Calu3 (cell line): ENCODE data around the gene NFKBIB. TPM values are rescaled to one million over a fixed set of nuclear protein-coding genes. Genes with fewer than 3 reads are reported as not detected.

Experiments used
- BruUV-seq: library from RNA; stranded (reverse); fragments of 400-500 nt; replicated peaks from 2 replicates; lab custom pipeline; 2021; lab: Mats Ljungman, UMichigan
- CTCF ChIA-PET: fragments of 300-600 bp; sonication (Branson Sonifier 250); formaldehyde crosslinking; loops from one replicate; lab custom pipeline; 2022; ENCODE audit warnings: antibody characterized with exemption; lab: Charles Lee
- DNase-seq: peaks from one replicate; pipeline ENCODE4 v3.0.0; 2022
- H3K27ac Mint-ChIP-seq: one replicate; pipeline ENCODE4 v1.8.0; 2022; ENCODE audit warnings: mixed read lengths; ENCODE audit not compliant: unreplicated experiment
- H3K27me3 Mint-ChIP-seq: one replicate; pipeline ENCODE4 v1.8.0; 2022; ENCODE audit warnings: mixed read lengths; ENCODE audit not compliant: unreplicated experiment
- H3K36me3 Mint-ChIP-seq: one replicate; pipeline ENCODE4 v1.8.0; 2022; ENCODE audit warnings: mild to moderate bottlenecking, moderate library complexity, mixed read lengths; ENCODE audit not compliant: insufficient read depth, unreplicated experiment
- H3K4me1 Mint-ChIP-seq: one replicate; pipeline ENCODE4 v1.8.0; 2022; ENCODE audit warnings: mild to moderate bottlenecking, low read depth, mixed read lengths; ENCODE audit not compliant: unreplicated experiment
- H3K4me3 Mint-ChIP-seq: one replicate; pipeline ENCODE4 v1.8.0; 2022; ENCODE audit warnings: mild to moderate bottlenecking, low read depth, moderate library complexity, mixed read lengths; ENCODE audit not compliant: unreplicated experiment
- H3K9me3 Mint-ChIP-seq: one replicate; pipeline ENCODE4 v1.8.0; 2022; ENCODE audit warnings: low read depth, mixed read lengths; ENCODE audit not compliant: unreplicated experiment
- intact Hi-C: fragments of 100-400 bp; cut with micrococcal nuclease; formaldehyde crosslinking; loops from one replicate; pipeline ENCODE4 v1.10.0; 2022; ENCODE audit not compliant: unreplicated experiment
- total RNA-seq: library from RNA; stranded (reverse); gene quantifications from 2 replicates; pipeline ENCODE4 v1.2.3, GENCODE V29; 2022
- TF ChIP-seq, protein P1 (sequence below): fragments of 200-600 bp; IDR thresholded peaks from one replicate; pipeline ENCODE4 v1.8.0; 2022; ENCODE audit warnings: antibody characterized with exemption; ENCODE audit not compliant: unreplicated experiment

Gene NFKBIB
- total RNA-seq, 1 experiment from 2014 or later, result 62.6 TPM

DNA sequence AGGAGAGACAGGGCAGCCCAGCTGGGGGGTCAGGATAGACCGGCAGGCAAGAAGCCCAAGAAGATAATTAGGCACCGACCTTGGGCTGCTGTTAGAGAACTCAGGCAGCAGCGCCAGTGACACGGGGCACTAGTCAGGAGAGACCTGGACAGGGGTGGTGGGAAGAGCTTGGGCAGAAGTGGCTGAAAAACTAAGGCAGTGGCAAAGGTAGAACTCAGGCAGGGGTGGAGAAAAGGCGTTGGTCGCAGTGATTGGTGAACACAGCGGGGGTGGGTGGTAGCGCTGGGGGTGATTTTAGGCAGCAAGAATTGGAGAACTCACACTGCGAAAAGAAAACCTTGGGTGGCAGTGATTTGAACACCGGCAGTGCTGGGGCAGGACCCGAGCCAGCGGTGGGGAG, 7.9 kb downstream of the NFKBIB start:
- intact Hi-C loops, result no loop called here
- H3K36me3 Mint-ChIP-seq, result peaks cover 50% of the 10 kb centered on the region
- no peak for DNase-seq
- no peaks in the 10 kb centered on the region for H3K27me3 Mint-ChIP-seq
- no TSS peak for BruUV-seq
- peaks cover 9% of the 10 kb centered on the region for H3K9me3 Mint-ChIP-seq
- CTCF ChIA-PET, result interaction anchor here (0.7 kb wide), 1 partner anchor 379 kb away, joined by 7 read pairs; no protein-coding TSS in a partner anchor
- H3K27ac Mint-ChIP-seq, result peak overlapping the region; percentile 7
- TF ChIP-seq, protein P1, sequence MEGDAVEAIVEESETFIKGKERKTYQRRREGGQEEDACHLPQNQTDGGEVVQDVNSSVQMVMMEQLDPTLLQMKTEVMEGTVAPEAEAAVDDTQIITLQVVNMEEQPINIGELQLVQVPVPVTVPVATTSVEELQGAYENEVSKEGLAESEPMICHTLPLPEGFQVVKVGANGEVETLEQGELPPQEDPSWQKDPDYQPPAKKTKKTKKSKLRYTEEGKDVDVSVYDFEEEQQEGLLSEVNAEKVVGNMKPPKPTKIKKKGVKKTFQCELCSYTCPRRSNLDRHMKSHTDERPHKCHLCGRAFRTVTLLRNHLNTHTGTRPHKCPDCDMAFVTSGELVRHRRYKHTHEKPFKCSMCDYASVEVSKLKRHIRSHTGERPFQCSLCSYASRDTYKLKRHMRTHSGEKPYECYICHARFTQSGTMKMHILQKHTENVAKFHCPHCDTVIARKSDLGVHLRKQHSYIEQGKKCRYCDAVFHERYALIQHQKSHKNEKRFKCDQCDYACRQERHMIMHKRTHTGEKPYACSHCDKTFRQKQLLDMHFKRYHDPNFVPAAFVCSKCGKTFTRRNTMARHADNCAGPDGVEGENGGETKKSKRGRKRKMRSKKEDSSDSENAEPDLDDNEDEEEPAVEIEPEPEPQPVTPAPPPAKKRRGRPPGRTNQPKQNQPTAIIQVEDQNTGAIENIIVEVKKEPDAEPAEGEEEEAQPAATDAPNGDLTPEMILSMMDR, result no peak
- H3K4me1 Mint-ChIP-seq, result peaks cover 7% of the 10 kb centered on the region
- no peak overlapping the region for H3K4me3 Mint-ChIP-seq

DNA sequence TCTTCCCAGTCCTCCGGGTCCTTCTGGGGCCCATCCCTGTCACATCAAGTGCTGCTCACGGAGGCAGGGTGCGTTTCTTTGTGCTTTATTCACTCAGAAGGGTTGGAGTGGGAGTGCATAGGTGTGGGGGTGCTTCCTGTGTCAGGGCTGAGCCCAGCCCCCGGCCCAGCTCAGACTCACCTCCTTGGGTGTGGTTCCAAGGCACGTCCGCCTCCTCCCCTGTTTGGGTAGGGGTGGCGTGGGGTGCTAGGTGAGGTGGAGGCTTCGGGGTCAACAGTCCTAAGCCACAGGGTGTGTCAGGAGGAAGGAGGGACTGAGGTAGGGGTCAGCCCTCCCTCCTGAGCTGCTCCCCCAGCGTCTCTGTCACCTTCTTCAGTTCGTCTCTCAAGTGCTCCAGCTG, 9.1 kb downstream of the NFKBIB start:
- Mint-ChIP-seq H3K4me1 (peaks cover 7% of the 10 kb centered on the region), H3K36me3 (peaks cover 54% of the 10 kb centered on the region), H3K9me3 (peaks cover 9% of the 10 kb centered on the region), H3K4me3 (no peak overlapping the region), H3K27ac (no peak overlapping the region), H3K27me3 (no peaks in the 10 kb centered on the region)
- TF ChIP-seq, protein P1, result no peak
- CTCF ChIA-PET, result interaction anchor here (0.6 kb wide), 1 partner anchor 9 kb away, joined by 4 read pairs; the partner anchor contains the start of genes NFKBIB and SIRT2
- no peak for DNase-seq
- no TSS peak for BruUV-seq
- intact Hi-C loops, result no loop called here

DNA sequence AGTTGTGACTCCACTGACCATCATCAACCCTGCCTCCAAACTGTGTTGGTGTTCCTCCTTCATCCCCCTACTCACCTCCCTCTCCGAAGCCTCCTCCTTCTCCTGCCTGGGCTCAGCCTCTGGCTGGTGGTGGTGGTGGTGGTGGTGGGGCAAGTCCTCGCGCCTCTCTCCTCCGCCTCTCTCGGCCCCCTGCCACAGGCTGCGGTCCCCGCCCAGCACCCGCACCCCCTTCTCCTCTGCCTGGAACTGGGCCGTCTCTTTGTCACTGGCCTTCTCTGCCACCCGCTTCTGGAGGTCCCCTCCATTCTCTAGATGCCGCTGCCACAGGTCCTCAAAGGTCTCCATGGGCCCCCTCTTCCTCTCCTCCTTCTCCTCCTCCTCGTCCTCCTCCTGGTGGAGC, 10.7 kb downstream of the NFKBIB start:
- BruUV-seq, result no TSS peak
- peaks cover 47% of the 10 kb centered on the region for H3K36me3 Mint-ChIP-seq
- CTCF ChIA-PET, result no interaction called here
- H3K9me3 Mint-ChIP-seq, result peaks cover 6% of the 10 kb centered on the region
- TF ChIP-seq, protein P1, result no peak
- intact Hi-C loops, result no loop called here
- no peaks in the 10 kb centered on the region for H3K27me3 Mint-ChIP-seq
- DNase-seq, result no peak
- no peak overlapping the region for H3K4me3 Mint-ChIP-seq
- no peaks in the 10 kb centered on the region for H3K4me1 Mint-ChIP-seq
- no peak overlapping the region for H3K27ac Mint-ChIP-seq

DNA sequence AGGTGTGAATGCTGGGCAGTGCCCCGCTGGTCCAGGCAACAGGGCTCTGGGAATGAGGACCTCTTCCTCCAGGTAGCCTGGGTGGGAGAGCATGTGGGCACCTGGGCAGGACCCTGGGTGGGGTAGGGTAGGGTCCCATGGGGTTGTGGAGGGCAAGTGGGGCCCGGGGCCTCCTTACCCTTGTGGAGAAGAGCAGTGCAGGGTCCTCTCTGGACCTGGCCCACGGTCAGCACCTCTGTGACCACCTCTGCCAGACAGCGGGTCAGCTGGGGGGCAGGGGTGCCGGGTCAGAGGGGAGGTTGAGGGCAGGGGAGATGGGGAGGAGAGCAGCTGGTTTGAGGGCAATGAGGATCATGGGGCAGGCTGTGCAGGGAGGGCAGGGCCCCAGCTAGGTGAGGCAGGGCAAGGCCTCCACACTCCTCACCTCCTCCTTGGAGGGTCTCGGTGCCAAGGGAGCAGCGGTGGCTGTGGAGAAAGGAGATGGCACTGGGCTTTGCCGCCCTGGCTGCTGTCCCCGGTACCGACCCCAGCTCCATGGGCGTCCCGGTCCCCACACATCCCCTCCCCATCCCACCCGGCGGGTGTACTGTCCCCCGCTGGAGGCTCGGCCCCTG, 11.7 kb downstream of the NFKBIB start:
- peaks cover 37% of the 10 kb centered on the region for H3K36me3 Mint-ChIP-seq
- H3K4me3 Mint-ChIP-seq, result no peak overlapping the region
- DNase-seq, result no peak

More for the DNA sequence above, 11.7 kb downstream of the NFKBIB start:
- no peaks in the 10 kb centered on the region for H3K4me1 Mint-ChIP-seq
- BruUV-seq, result no TSS peak
- no peak overlapping the region for H3K27ac Mint-ChIP-seq
- TF ChIP-seq, protein P1, result no peak
- intact Hi-C loops, result no loop called here
- no peaks in the 10 kb centered on the region for H3K27me3 Mint-ChIP-seq
- peaks cover 6% of the 10 kb centered on the region for H3K9me3 Mint-ChIP-seq
- CTCF ChIA-PET, result no interaction called here
